ENCODE results near the gene ATG16L2.

DNA sequence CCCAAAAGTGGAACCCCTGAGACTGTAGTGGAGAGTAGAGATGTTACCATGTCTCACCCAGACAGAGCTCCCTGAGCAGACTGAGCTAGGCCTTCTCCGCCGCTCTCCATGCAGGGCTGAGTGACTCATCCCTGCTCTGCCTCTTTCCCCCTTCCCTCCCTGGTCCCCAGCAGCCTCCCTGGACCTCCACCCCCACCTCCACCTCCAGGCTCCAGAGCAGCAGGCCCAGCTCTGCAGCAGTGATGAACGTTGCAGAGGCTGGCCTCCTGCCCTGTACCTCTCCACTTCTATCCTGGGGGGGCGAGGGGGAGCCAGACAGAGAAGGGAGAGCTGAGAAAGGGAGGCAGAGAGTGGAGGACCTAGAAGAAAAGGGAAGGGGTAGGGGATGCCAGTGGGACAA, 42.7 kb upstream of the ATG16L2 start:
- TF ChIP-seq, protein P1, sequence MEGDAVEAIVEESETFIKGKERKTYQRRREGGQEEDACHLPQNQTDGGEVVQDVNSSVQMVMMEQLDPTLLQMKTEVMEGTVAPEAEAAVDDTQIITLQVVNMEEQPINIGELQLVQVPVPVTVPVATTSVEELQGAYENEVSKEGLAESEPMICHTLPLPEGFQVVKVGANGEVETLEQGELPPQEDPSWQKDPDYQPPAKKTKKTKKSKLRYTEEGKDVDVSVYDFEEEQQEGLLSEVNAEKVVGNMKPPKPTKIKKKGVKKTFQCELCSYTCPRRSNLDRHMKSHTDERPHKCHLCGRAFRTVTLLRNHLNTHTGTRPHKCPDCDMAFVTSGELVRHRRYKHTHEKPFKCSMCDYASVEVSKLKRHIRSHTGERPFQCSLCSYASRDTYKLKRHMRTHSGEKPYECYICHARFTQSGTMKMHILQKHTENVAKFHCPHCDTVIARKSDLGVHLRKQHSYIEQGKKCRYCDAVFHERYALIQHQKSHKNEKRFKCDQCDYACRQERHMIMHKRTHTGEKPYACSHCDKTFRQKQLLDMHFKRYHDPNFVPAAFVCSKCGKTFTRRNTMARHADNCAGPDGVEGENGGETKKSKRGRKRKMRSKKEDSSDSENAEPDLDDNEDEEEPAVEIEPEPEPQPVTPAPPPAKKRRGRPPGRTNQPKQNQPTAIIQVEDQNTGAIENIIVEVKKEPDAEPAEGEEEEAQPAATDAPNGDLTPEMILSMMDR (conservative IDR thresholded peaks at IDR 0.05) = no peak
- TF ChIP-seq ZFX (IDR thresholded peaks at IDR 0.05) = no peak
